Neural crest cell (in vitro differentiated cells): ENCODE results near the gene INSL4. TPM values are rescaled to one million over a fixed set of nuclear protein-coding genes. Genes with fewer than 3 reads are reported as not detected.

Experiments
- DNase-seq: peaks from one replicate; pipeline ENCODE4 v3.0.0; 2021; ENCODE audit warnings: low read depth, mixed read lengths, low spot score
- H3K27ac Mint-ChIP-seq: one replicate; pipeline ENCODE4 v1.8.0; 2021; ENCODE audit warnings: mild to moderate bottlenecking, mixed read lengths; ENCODE audit not compliant: unreplicated experiment
- H3K27me3 Mint-ChIP-seq: 2 replicates; pipeline ENCODE4 v1.8.0; 2021; ENCODE audit warnings: low read depth, mild to moderate bottlenecking, mixed read lengths
- H3K36me3 Mint-ChIP-seq: 2 replicates; pipeline ENCODE4 v1.8.0; 2021; ENCODE audit warnings: low read depth, mild to moderate bottlenecking, mixed read lengths
- H3K4me1 Mint-ChIP-seq: 2 replicates; pipeline ENCODE4 v1.8.0; 2021; ENCODE audit warnings: mixed read lengths
- H3K4me3 Mint-ChIP-seq: one replicate; pipeline ENCODE4 v1.8.0; 2021; ENCODE audit warnings: mild to moderate bottlenecking, mixed read lengths
- H3K9me3 Mint-ChIP-seq: 2 replicates; pipeline ENCODE4 v1.8.0; 2021; ENCODE audit warnings: mixed read lengths
- CTCF ChIP-seq: fragments of 200-600 bp; sonication (generic); conservative IDR thresholded peaks from 2 replicates; pipeline ENCODE4 v1.5.0; 2021; ENCODE audit warnings: antibody characterized with exemption, mild to moderate bottlenecking
- long read RNA-seq: library from polyadenylated mRNA; unstranded; transcript quantifications from one replicate; pipeline ENCODE4 v2.0.0, GENCODE V29; 2020
- total RNA-seq: library from RNA; stranded (reverse); gene quantifications from 2 replicates; pipeline ENCODE4 v1.2.1, GENCODE V29; 2021

INSL4 gene
- not detected in 2 replicates for total RNA-seq
- long read RNA-seq = 0 reads

- Mint-ChIP-seq H3K27ac (no peak within 1 kb of the TSS), H3K27me3 (peaks cover 28% of the 10 kb centered on the region), H3K36me3 (no peaks in the 10 kb centered on the region)
Measured at GRCh38 chr9:5231212-5231611, at the start of gene INSL4. INSL4 (plus strand) TSS chr9:5231419; CDS start chr9:5231524, 105 bp downstream.

GRCh38 chr9:5184776-5185175, 46.4 kb upstream of the INSL4 start:
- Mint-ChIP-seq H3K4me1 (no peaks in the 10 kb centered on the region), H3K27ac (no peak overlapping the region), H3K9me3 (peaks cover 8% of the 10 kb centered on the region), H3K36me3 (peaks cover 4% of the 10 kb centered on the region), H3K27me3 (no peaks in the 10 kb centered on the region), H3K4me3 (no peak overlapping the region)
- no peak for DNase-seq
- TF ChIP-seq CTCF = no peak

More at GRCh38 chr9:5231212-5231611, at the start of gene INSL4:
- no peak within 1 kb of the TSS for H3K4me3 Mint-ChIP-seq
- H3K9me3 Mint-ChIP-seq = no peaks in the 10 kb centered on the region
- no peak for DNase-seq
- no peaks in the 10 kb centered on the region for H3K4me1 Mint-ChIP-seq
- TF ChIP-seq CTCF = no peak

GRCh38 chr9:5185220-5185840, 45.9 kb upstream of the INSL4 start, which contains the start of gene INSL6:
INSL6 (minus strand) TSS chr9:5185639; CDS start chr9:5185602, 37 bp downstream.
- Mint-ChIP-seq H3K36me3 (peaks cover 4% of the 10 kb centered on the region), H3K27me3 (no peaks in the 10 kb centered on the region), H3K27ac (no peak within 1 kb of the TSS), H3K4me3 (no peak within 1 kb of the TSS), H3K4me1 (no peaks in the 10 kb centered on the region), H3K9me3 (peaks cover 5% of the 10 kb centered on the region)
- no peak for DNase-seq
- TF ChIP-seq CTCF = no peak

- peak; percentile 19 for DNase-seq
- H3K9me3 Mint-ChIP-seq = no peaks in the 10 kb centered on the region
- H3K4me1 Mint-ChIP-seq = no peaks in the 10 kb centered on the region
- H3K27me3 Mint-ChIP-seq = no peaks in the 10 kb centered on the region
- no peak overlapping the region for H3K27ac Mint-ChIP-seq
- peak; percentile 84 for TF ChIP-seq CTCF
- H3K36me3 Mint-ChIP-seq = no peaks in the 10 kb centered on the region
- no peak overlapping the region for H3K4me3 Mint-ChIP-seq
Measured at GRCh38 chr9:5186416-5187169, 44.6 kb upstream of the INSL4 start.

- Mint-ChIP-seq H3K9me3 (no peaks in the 10 kb centered on the region), H3K27ac (no peak overlapping the region), H3K4me3 (no peak overlapping the region), H3K4me1 (no peaks in the 10 kb centered on the region), H3K27me3 (no peaks in the 10 kb centered on the region), H3K36me3 (no peaks in the 10 kb centered on the region)
- DNase-seq = no peak
- TF ChIP-seq CTCF = no peak
Measured at GRCh38 chr9:5188060-5188984, 42.9 kb upstream of the INSL4 start.
